ENCODE results near the gene ATP10A. TPM values are rescaled to one million over a fixed set of nuclear protein-coding genes. Genes with fewer than 3 reads are reported as not detected.

ATP10A gene
- total and polyA plus RNA-seq, 5 donors from 2014 or later, result 2.8 to 16.1 (median 5.5) TPM

- no peak overlapping the region for H3K27ac ChIP-seq (ENCODE audit: insufficient read depth, low read length, poor library complexity, severe bottlenecking)
- no peak for ATAC-seq (ENCODE audit: low read depth in 2 of 2)
- H3K4me3 ChIP-seq (ENCODE audit: low read depth, low read length), result no peak overlapping the region
- no peak overlapping the region for H3K27ac Mint-ChIP-seq
- H3K36me3 ChIP-seq (ENCODE audit: control insufficient read depth, insufficient read depth, low read length), result no peaks in the 10 kb centered on the region
- H3K27me3 ChIP-seq (ENCODE audit: control insufficient read depth, insufficient read depth, low read length), result no peaks in the 10 kb centered on the region
- no peaks in the 10 kb centered on the region for H3K4me1 ChIP-seq (ENCODE audit: control insufficient read depth, insufficient read depth, low read length, poor library complexity, severe bottlenecking)
- no peaks in the 10 kb centered on the region for H3K27me3 Mint-ChIP-seq
- H3K4me1 Mint-ChIP-seq, result no peaks in the 10 kb centered on the region
- no peak overlapping the region for H3K4me3 Mint-ChIP-seq
- no peak for DNase-seq
- peaks cover 42% of the 10 kb centered on the region for H3K36me3 Mint-ChIP-seq
- H3K9me3 ChIP-seq (ENCODE audit: control insufficient read depth in 2 of 2, low read length in 2 of 2), result no peaks in the 10 kb centered on the region
- H3K9me3 Mint-ChIP-seq, result peaks cover 0 to 3% (median 0%) of the 10 kb centered on the region in 7 donors
Measured at GRCh38 chr15:25686780-25687179, 176.3 kb downstream of the ATP10A start.

GRCh38 chr15:25684521-25685431, 178.4 kb downstream of the ATP10A start:
- Histone ChIP-seq H3K27ac (ENCODE audit: insufficient read depth, low read length, poor library complexity, severe bottlenecking) (no peak overlapping the region), H3K36me3 (ENCODE audit: control insufficient read depth, insufficient read depth, low read length) (peaks cover 9% of the 10 kb centered on the region), H3K4me1 (ENCODE audit: control insufficient read depth, insufficient read depth, low read length, poor library complexity, severe bottlenecking) (no peaks in the 10 kb centered on the region), H3K4me3 (ENCODE audit: low read depth, low read length) (no peak overlapping the region), H3K27me3 (ENCODE audit: control insufficient read depth, insufficient read depth, low read length) (no peaks in the 10 kb centered on the region), H3K9me3 (ENCODE audit: control insufficient read depth in 2 of 2, low read length in 2 of 2) (no peaks in the 10 kb centered on the region)
- no peak for DNase-seq
- Mint-ChIP-seq H3K4me1 (no peaks in the 10 kb centered on the region), H3K9me3 (peaks cover 0 to 3% (median 0%) of the 10 kb centered on the region in 7 donors), H3K4me3 (no peak overlapping the region), H3K27me3 (no peaks in the 10 kb centered on the region), H3K36me3 (peaks cover 49% of the 10 kb centered on the region), H3K27ac (peak overlapping the region in 1 of 3 donors; percentile 5)
- no peak for ATAC-seq (ENCODE audit: low read depth in 2 of 2)

- no peak for ATAC-seq (ENCODE audit: low read depth in 2 of 2)
- DNase-seq, result no peak
- Histone ChIP-seq H3K27ac (ENCODE audit: insufficient read depth, low read length, poor library complexity, severe bottlenecking) (no peak overlapping the region), H3K36me3 (ENCODE audit: control insufficient read depth, insufficient read depth, low read length) (peaks cover 10% of the 10 kb centered on the region), H3K9me3 (ENCODE audit: control insufficient read depth in 2 of 2, low read length in 2 of 2) (no peaks in the 10 kb centered on the region), H3K4me3 (ENCODE audit: low read depth, low read length) (no peak overlapping the region), H3K4me1 (ENCODE audit: control insufficient read depth, insufficient read depth, low read length, poor library complexity, severe bottlenecking) (no peaks in the 10 kb centered on the region), H3K27me3 (ENCODE audit: control insufficient read depth, insufficient read depth, low read length) (no peaks in the 10 kb centered on the region)
- no peaks in the 10 kb centered on the region for H3K4me1 Mint-ChIP-seq
- H3K9me3 Mint-ChIP-seq, result peaks cover 0 to 4% (median 0%) of the 10 kb centered on the region in 7 donors
- H3K4me3 Mint-ChIP-seq, result no peak overlapping the region
- peaks cover 46% of the 10 kb centered on the region for H3K36me3 Mint-ChIP-seq
- no peak overlapping the region for H3K27ac Mint-ChIP-seq
- H3K27me3 Mint-ChIP-seq, result no peaks in the 10 kb centered on the region
Measured at GRCh38 chr15:25683911-25684310, 179.2 kb downstream of the ATP10A start.

DNA sequence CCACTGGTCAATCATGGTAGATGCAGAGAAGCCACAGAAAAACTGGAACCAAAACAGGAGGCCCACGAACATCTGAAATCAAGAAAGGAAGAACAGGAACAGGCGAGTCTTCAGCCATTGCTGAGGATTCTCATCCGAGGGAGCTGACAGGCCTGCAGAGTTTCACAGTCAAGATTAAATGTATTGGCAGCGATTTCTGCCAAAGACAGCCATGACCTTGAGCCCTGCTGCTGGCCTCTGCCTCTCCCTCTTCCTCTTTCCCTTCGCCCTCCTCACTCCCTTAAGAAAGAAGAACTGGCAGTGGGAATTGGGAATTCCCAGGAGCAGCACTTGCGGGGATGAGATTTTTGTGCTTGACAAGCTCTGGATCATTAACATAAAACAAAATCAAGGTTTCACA, 179.7 kb downstream of the ATP10A start:
- ATAC-seq (ENCODE audit: low read depth in 2 of 2) (no peak), DNase-seq (no peak)
- Mint-ChIP-seq H3K4me1 (no peaks in the 10 kb centered on the region), H3K27ac (no peak overlapping the region), H3K27me3 (no peaks in the 10 kb centered on the region), H3K36me3 (peaks cover 51% of the 10 kb centered on the region), H3K4me3 (no peak overlapping the region), H3K9me3 (peaks cover 0 to 7% (median 0%) of the 10 kb centered on the region in 7 donors)
- no peak overlapping the region for H3K4me3 ChIP-seq (ENCODE audit: low read depth, low read length)
- no peaks in the 10 kb centered on the region for H3K4me1 ChIP-seq (ENCODE audit: control insufficient read depth, insufficient read depth, low read length, poor library complexity, severe bottlenecking)
- no peak overlapping the region for H3K27ac ChIP-seq (ENCODE audit: insufficient read depth, low read length, poor library complexity, severe bottlenecking)
- peaks cover 10% of the 10 kb centered on the region for H3K36me3 ChIP-seq (ENCODE audit: control insufficient read depth, insufficient read depth, low read length)
- H3K9me3 ChIP-seq (ENCODE audit: control insufficient read depth in 2 of 2, low read length in 2 of 2), result no peaks in the 10 kb centered on the region
- H3K27me3 ChIP-seq (ENCODE audit: control insufficient read depth, insufficient read depth, low read length), result no peaks in the 10 kb centered on the region

GRCh38 chr15:25682340-25682739, 180.8 kb downstream of the ATP10A start:
- Histone ChIP-seq H3K36me3 (ENCODE audit: control insufficient read depth, insufficient read depth, low read length) (peaks cover 10% of the 10 kb centered on the region), H3K27me3 (ENCODE audit: control insufficient read depth, insufficient read depth, low read length) (no peaks in the 10 kb centered on the region), H3K4me3 (ENCODE audit: low read depth, low read length) (no peak overlapping the region), H3K9me3 (ENCODE audit: control insufficient read depth in 2 of 2, low read length in 2 of 2) (no peaks in the 10 kb centered on the region), H3K4me1 (ENCODE audit: control insufficient read depth, insufficient read depth, low read length, poor library complexity, severe bottlenecking) (no peaks in the 10 kb centered on the region), H3K27ac (ENCODE audit: insufficient read depth, low read length, poor library complexity, severe bottlenecking) (no peak overlapping the region)
- ATAC-seq (ENCODE audit: low read depth in 2 of 2) (no peak), DNase-seq (no peak)
- no peak overlapping the region for H3K27ac Mint-ChIP-seq
- H3K9me3 Mint-ChIP-seq, result peaks cover 0 to 7% (median 0%) of the 10 kb centered on the region in 7 donors
- H3K4me3 Mint-ChIP-seq, result no peak overlapping the region
- no peaks in the 10 kb centered on the region for H3K4me1 Mint-ChIP-seq
- H3K36me3 Mint-ChIP-seq, result peaks cover 47% of the 10 kb centered on the region
- H3K27me3 Mint-ChIP-seq, result no peaks in the 10 kb centered on the region

- Histone ChIP-seq H3K36me3 (ENCODE audit: control insufficient read depth, insufficient read depth, low read length) (peaks cover 10% of the 10 kb centered on the region), H3K4me3 (ENCODE audit: low read depth, low read length) (no peak overlapping the region), H3K4me1 (ENCODE audit: control insufficient read depth, insufficient read depth, low read length, poor library complexity, severe bottlenecking) (no peaks in the 10 kb centered on the region), H3K9me3 (ENCODE audit: control insufficient read depth in 2 of 2, low read length in 2 of 2) (no peaks in the 10 kb centered on the region), H3K27me3 (ENCODE audit: control insufficient read depth, insufficient read depth, low read length) (no peaks in the 10 kb centered on the region), H3K27ac (ENCODE audit: insufficient read depth, low read length, poor library complexity, severe bottlenecking) (no peak overlapping the region)
- Mint-ChIP-seq H3K9me3 (peaks cover 0 to 7% (median 0%) of the 10 kb centered on the region in 7 donors), H3K4me3 (peak overlapping the region in 1 of 4 donors; percentile 32), H3K4me1 (no peaks in the 10 kb centered on the region), H3K36me3 (peaks cover 44% of the 10 kb centered on the region), H3K27ac (no peak overlapping the region), H3K27me3 (no peaks in the 10 kb centered on the region)
- DNase-seq (no peak), ATAC-seq (ENCODE audit: low read depth in 2 of 2) (no peak)
Measured at GRCh38 chr15:25680686-25681025, 182.5 kb downstream of the ATP10A start.

DNA sequence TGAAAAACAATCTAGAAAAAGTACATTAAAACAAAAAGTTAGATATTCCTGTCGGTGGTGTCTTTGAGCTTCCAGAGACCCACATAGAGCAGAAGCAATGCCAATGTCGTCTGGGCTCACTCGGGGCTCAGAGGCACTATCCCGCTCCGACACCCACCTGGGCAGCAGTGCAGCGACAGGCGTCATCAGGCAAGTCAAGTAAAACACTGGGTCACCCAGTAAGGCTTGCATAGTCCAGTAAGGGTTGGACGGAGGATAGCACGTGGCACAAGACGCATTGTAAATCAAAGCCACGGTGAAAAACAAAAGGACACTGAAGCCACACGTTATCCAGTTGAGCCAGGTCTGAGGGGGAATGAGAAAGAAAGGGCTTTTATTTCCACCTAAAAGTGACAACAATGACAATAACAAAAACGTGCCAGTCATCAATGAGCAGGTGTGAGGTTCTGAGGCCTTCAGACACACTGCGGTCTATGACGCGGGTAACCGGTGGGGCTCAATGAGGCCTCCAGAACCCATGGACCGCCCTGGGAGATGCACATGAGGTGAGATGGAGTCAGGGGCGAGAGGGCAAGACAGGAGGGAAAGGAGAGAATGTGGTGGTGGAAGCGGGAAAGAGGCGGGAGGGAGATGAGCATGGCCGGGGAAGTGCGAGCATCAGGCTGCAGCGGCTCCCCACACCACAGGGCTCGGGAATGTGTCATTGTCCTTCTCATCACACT, 183.0 kb downstream of the ATP10A start:
- peaks cover 44% of the 10 kb centered on the region for H3K36me3 Mint-ChIP-seq
- no peak for ATAC-seq (ENCODE audit: low read depth in 2 of 2)
- no peaks in the 10 kb centered on the region for H3K27me3 ChIP-seq (ENCODE audit: control insufficient read depth, insufficient read depth, low read length)
- no peak overlapping the region for H3K27ac Mint-ChIP-seq
- no peak overlapping the region for H3K4me3 ChIP-seq (ENCODE audit: low read depth, low read length)
- no peaks in the 10 kb centered on the region for H3K27me3 Mint-ChIP-seq
- H3K9me3 ChIP-seq (ENCODE audit: control insufficient read depth in 2 of 2, low read length in 2 of 2), result no peaks in the 10 kb centered on the region
- H3K4me3 Mint-ChIP-seq, result peak overlapping the region in 1 of 4 donors; percentile 35
- peaks cover 0 to 7% (median 0%) of the 10 kb centered on the region in 7 donors for H3K9me3 Mint-ChIP-seq
- peaks cover 10% of the 10 kb centered on the region for H3K36me3 ChIP-seq (ENCODE audit: control insufficient read depth, insufficient read depth, low read length)
- no peak for DNase-seq
- H3K4me1 ChIP-seq (ENCODE audit: control insufficient read depth, insufficient read depth, low read length, poor library complexity, severe bottlenecking), result no peaks in the 10 kb centered on the region
- H3K27ac ChIP-seq (ENCODE audit: insufficient read depth, low read length, poor library complexity, severe bottlenecking), result no peak overlapping the region
- no peaks in the 10 kb centered on the region for H3K4me1 Mint-ChIP-seq
